H1 (cell line): ENCODE data around the gene ATG4C. TPM values are rescaled to one million over a fixed set of nuclear protein-coding genes. Genes with fewer than 3 reads are reported as not detected.

Source experiments
- CTCF ChIA-PET: fragments of 300-600 bp; sonication (Branson Sonifier 250); formaldehyde crosslinking; loops from one replicate; lab custom pipeline; 2021; ENCODE audit not compliant: partially characterized antibody; lab: Charles Lee
- POLR2A ChIA-PET: fragments of 300-600 bp; sonication (Branson Sonifier 250); formaldehyde crosslinking; loops from one replicate; lab custom pipeline; 2021; ENCODE audit warnings: inconsistent platforms; ENCODE audit not compliant: partially characterized antibody; lab: Charles Lee
- DNase-seq, 2 experiments: peaks; one replicate each; pipeline versions ENCODE4 v3.0.0 to v3.0.0-alpha.2; 2010 to 2022; ENCODE audit warnings: low spot score in 2 of 2, low read depth in 1 of 2, mixed read lengths in 1 of 2
- FAIRE-seq: peaks from 2 replicates; lab custom pipeline; 2011; peaks lifted over from hg19 to GRCh38; lab: Jason Lieb, UNC
- H2AFZ ChIP-seq: 2 replicates; pipeline ENCODE4 v1.8.1; 2012; ENCODE audit warnings: low read length, inconsistent platforms
- H2AK5ac ChIP-seq: 2 replicates; pipeline ENCODE4 v1.6.1; 2013; ENCODE audit warnings: low read depth, low read length
- H2BK120ac ChIP-seq: replicated peaks from 2 replicates; pipeline ENCODE3; 2013; ENCODE audit warnings: low read depth, low read length, inconsistent platforms
- H2BK12ac ChIP-seq: 2 replicates; pipeline ENCODE4 v1.6.1; 2013; ENCODE audit warnings: low read depth, low read length
- H2BK15ac ChIP-seq: 2 replicates; pipeline ENCODE4 v1.6.1; 2013; ENCODE audit warnings: low read length
- H2BK20ac ChIP-seq: 2 replicates; pipeline ENCODE4 v1.6.1; 2013; ENCODE audit warnings: low read length
- H2BK5ac ChIP-seq: 2 replicates; pipeline ENCODE4 v1.6.1; 2013; ENCODE audit warnings: low read depth, low read length
- H3K14ac ChIP-seq: 2 replicates; pipeline ENCODE4 v1.6.1; 2013; ENCODE audit warnings: inconsistent platforms; ENCODE audit not compliant: insufficient read length
- H3K18ac ChIP-seq: 2 replicates; pipeline ENCODE4 v1.6.1; 2013; ENCODE audit warnings: low read length; ENCODE audit errors: extremely low read depth
- H3K23ac ChIP-seq: 2 replicates; pipeline ENCODE4 v1.6.1; 2013; ENCODE audit warnings: inconsistent platforms; ENCODE audit not compliant: insufficient read length
- H3K23me2 ChIP-seq: 2 replicates; pipeline ENCODE4 v1.6.1; 2013; ENCODE audit warnings: low read depth, low read length
- H3K27ac ChIP-seq: 2 replicates; pipeline ENCODE4 v1.6.1; 2011; ENCODE audit warnings: low read depth, low read length, inconsistent platforms
- H3K27me3 ChIP-seq, 4 experiments: replicated peaks in 1 of 4; 1 replicate in 1 of 4; 2 replicates in 3 of 4; pipeline versions ENCODE4 v1.6.1 to v1.8.1; 2011 to 2013; ENCODE audit warnings: low read length in 3 of 4, mild to moderate bottlenecking in 3 of 4, inconsistent platforms in 2 of 4, mixed read lengths in 2 of 4, moderate library complexity in 1 of 4; ENCODE audit not compliant: control insufficient read depth in 3 of 4, insufficient read depth in 3 of 4; ENCODE audit errors: extremely low read depth in 1 of 4
- H3K36me3 ChIP-seq, 4 experiments: 2 replicates each; pipeline versions ENCODE4 v1.6.1 to v1.8.1; 2011 to 2013; ENCODE audit warnings: mild to moderate bottlenecking in 4 of 4, low read length in 3 of 4, moderate library complexity in 2 of 4, control low read depth in 1 of 4, inconsistent platforms in 1 of 4; ENCODE audit not compliant: insufficient read depth in 4 of 4, control insufficient read depth in 2 of 4
- H3K4ac ChIP-seq: replicated peaks from 2 replicates; pipeline ENCODE3; 2013; ENCODE audit warnings: low read length, low read depth, mixed read lengths, inconsistent platforms; ENCODE audit not compliant: insufficient read length
- H3K4me1 ChIP-seq, 4 experiments: replicated peaks in 1 of 4; 1 replicate in 1 of 4; 2 replicates in 3 of 4; pipeline versions ENCODE4 v1.6.1 to v1.8.1; 2011 to 2013; ENCODE audit warnings: low read length in 3 of 4, inconsistent platforms in 2 of 4, mixed read lengths in 1 of 4; ENCODE audit not compliant: insufficient read depth in 4 of 4, control insufficient read depth in 3 of 4
- H3K4me2 ChIP-seq, 2 experiments: 2 replicates each; pipeline versions ENCODE4 v1.6.1 to v1.8.1; 2011 to 2013; ENCODE audit warnings: low read depth in 2 of 2, low read length in 2 of 2, control low read depth in 1 of 2, inconsistent platforms in 1 of 2, mild to moderate bottlenecking in 1 of 2; ENCODE audit not compliant: insufficient read depth in 1 of 2
- H3K4me3 ChIP-seq, 4 experiments: fragments of 200-600, 300-600 bp in 1 of 4; sonication (generic), shearing (Covaris generic), sonication (Bioruptor Twin) in 1 of 4; 2 replicates each; pipeline versions ENCODE4 v1.5.1 to v1.8.1; 2011 to 2016; ENCODE audit warnings: low read length in 4 of 4, low read depth in 3 of 4, control low read depth in 2 of 4, inconsistent platforms in 2 of 4, mild to moderate bottlenecking in 2 of 4, mixed read lengths in 1 of 4, moderate library complexity in 1 of 4; ENCODE audit not compliant: insufficient read depth in 2 of 4; ENCODE audit errors: extremely low read depth in 1 of 4
- H3K56ac ChIP-seq: replicated peaks from 2 replicates; pipeline ENCODE3; 2013; ENCODE audit warnings: low read depth, mild to moderate bottlenecking, mixed read lengths, low read length, inconsistent platforms; ENCODE audit not compliant: insufficient read length
- H3K79me1 ChIP-seq: 2 replicates; pipeline ENCODE4 v1.6.1; 2013; ENCODE audit warnings: low read depth, low read length, control low read depth
- H3K79me2 ChIP-seq, 2 experiments: 2 replicates each; pipeline versions ENCODE4 v1.6.1 to v1.8.1; 2012 to 2013; ENCODE audit warnings: low read length in 2 of 2, mild to moderate bottlenecking in 2 of 2, inconsistent platforms in 1 of 2; ENCODE audit not compliant: insufficient read depth in 2 of 2, control insufficient read depth in 1 of 2
- H3K9ac ChIP-seq, 4 experiments: replicated peaks in 1 of 4; 1 replicate in 1 of 4; 2 replicates in 3 of 4; pipeline versions ENCODE4 v1.6.1 to v1.8.1; 2011 to 2013; ENCODE audit warnings: low read depth in 3 of 4, low read length in 3 of 4, control low read depth in 2 of 4, mild to moderate bottlenecking in 2 of 4, moderate library complexity in 2 of 4, inconsistent platforms in 1 of 4; ENCODE audit errors: extremely low read depth in 1 of 4
- H3K9me3 ChIP-seq, 2 experiments: 2 replicates each; pipeline versions ENCODE4 v1.6.1 to v1.8.1; 2012 to 2013; ENCODE audit warnings: mild to moderate bottlenecking in 2 of 2, moderate library complexity in 2 of 2, control low read depth in 1 of 2, inconsistent platforms in 1 of 2, low read depth in 1 of 2, low read length in 1 of 2, mixed read lengths in 1 of 2; ENCODE audit not compliant: insufficient read depth in 2 of 2
- H4K20me1 ChIP-seq, 2 experiments: replicated peaks in 1 of 2; 2 replicates each; pipeline versions ENCODE3 to v1.8.1; 2011 to 2013; ENCODE audit warnings: inconsistent platforms in 2 of 2, low read length in 2 of 2, mild to moderate bottlenecking in 1 of 2; ENCODE audit not compliant: insufficient read depth in 2 of 2, control insufficient read depth in 1 of 2
- H4K5ac ChIP-seq: 2 replicates; pipeline ENCODE4 v1.6.1; 2013; ENCODE audit warnings: low read length, low read depth, mixed read lengths, inconsistent platforms; ENCODE audit not compliant: insufficient read length
- H4K8ac ChIP-seq: 2 replicates; pipeline ENCODE4 v1.8.0; 2013; ENCODE audit warnings: mild to moderate bottlenecking, moderate library complexity, low read length, inconsistent platforms; ENCODE audit not compliant: insufficient read depth; ENCODE audit errors: extremely low read depth
- H4K91ac ChIP-seq: replicated peaks from 2 replicates; pipeline ENCODE3; 2013; ENCODE audit warnings: low read length, mixed read lengths, inconsistent platforms; ENCODE audit not compliant: insufficient read length
- ATF2 ChIP-seq: IDR thresholded peaks from 2 replicates; pipeline ENCODE4 v1.6.1; 2012; ENCODE audit warnings: low read length, inconsistent platforms
- CBX5 ChIP-seq: fragments of 300-800, 300-1000 bp; sonication (generic); IDR thresholded peaks from 2 replicates; pipeline ENCODE4 v1.7.1; 2016; ENCODE audit warnings: antibody characterized with exemption, low read length, low read depth
- GTF2F1 ChIP-seq: IDR thresholded peaks from 2 replicates; pipeline ENCODE4 v1.6.1; 2012; ENCODE audit warnings: low read depth, low read length, improper control_type of control experiment, borderline replicate concordance
- HDAC6 ChIP-seq: IDR thresholded peaks from one replicate; pipeline ENCODE4 v1.7.1; 2012; ENCODE audit warnings: low read depth, mild to moderate bottlenecking, inconsistent platforms, low read length, moderate library complexity
- JUND ChIP-seq: IDR thresholded peaks from 2 replicates; pipeline ENCODE4 v1.6.1; 2011; ENCODE audit warnings: mild to moderate bottlenecking, improper control_type of control experiment, low read length
- KDM5A ChIP-seq: fragments of 200-600 bp; IDR thresholded peaks from 2 replicates; pipeline ENCODE4 v1.7.1; 2012; ENCODE audit warnings: mild to moderate bottlenecking, low read length, inconsistent platforms, mixed read lengths
- PHF8 ChIP-seq: fragments of 200-600 bp; sonication (generic); conservative IDR thresholded peaks from 2 replicates; pipeline ENCODE4 v1.7.1; 2012; ENCODE audit warnings: low read depth, mild to moderate bottlenecking, inconsistent platforms, low read length, moderate library complexity
- POU5F1 ChIP-seq: IDR thresholded peaks from 2 replicates; pipeline ENCODE4 v1.6.1; 2011; ENCODE audit warnings: low read depth, mild to moderate bottlenecking, low read length, moderate library complexity
- RBBP5 ChIP-seq: IDR thresholded peaks from 2 replicates; pipeline ENCODE4 v1.7.1; 2012; ENCODE audit warnings: low read depth, mild to moderate bottlenecking, inconsistent platforms, low read length, moderate library complexity, borderline replicate concordance
- RXRA ChIP-seq: IDR thresholded peaks from 2 replicates; pipeline ENCODE4 v1.6.1; 2011; ENCODE audit warnings: low read depth, mild to moderate bottlenecking, low read length, moderate library complexity; ENCODE audit not compliant: insufficient read depth
- SAP30 ChIP-seq: fragments of 300-600 bp; sonication (generic); IDR thresholded peaks from 2 replicates; pipeline ENCODE4 v1.7.1; 2012; ENCODE audit warnings: low read length, moderate library complexity, mild to moderate bottlenecking, inconsistent platforms; ENCODE audit not compliant: insufficient read depth, insufficient replicate concordance
- SIRT6 ChIP-seq: IDR thresholded peaks from one replicate; pipeline ENCODE4 v1.7.1; 2012; ENCODE audit warnings: low read length, inconsistent platforms
- SUZ12 ChIP-seq: fragments of 200-600 bp; sonication (generic); IDR thresholded peaks from 2 replicates; pipeline ENCODE4 v1.6.1; 2012; ENCODE audit warnings: mild to moderate bottlenecking, inconsistent platforms, low read length, moderate library complexity, mixed read lengths
- WGBS, 2 experiments: shearing (Covaris generic) in 1 of 2; methylation state at CpG; one replicate each; pipeline versions ENCODE4 v1.1.6 to v1.1.7; 2013 to 2015; ENCODE audit warnings: low lambda C conversion rate in 2 of 2, mixed read lengths in 2 of 2, inconsistent platforms in 1 of 2, low coverage in 1 of 2, missing lambda C conversion rate in 1 of 2; ENCODE audit not compliant: insufficient replicate concordance in 2 of 2, insufficient coverage in 1 of 2, insufficient read length in 1 of 2; ENCODE audit errors: extremely low coverage in 1 of 2, missing lambda C conversion rate in 1 of 2; 5-methylcytosine and 5-hydroxymethylcytosine counted together
- polyA plus RNA-seq, 7 experiments: library from polyadenylated mRNA; depleted of rRNA in 3 of 7; stranded (reverse) in 5 of 7; unstranded in 2 of 7; fragments of >200 nt in 5 of 7; fragments of 200-250 nt in 2 of 7; gene quantifications; 1 replicate in 5 of 7; 2 replicates in 1 of 7; 4 replicates in 1 of 7; pipeline versions ENCODE4 v1.2.1 to v1.2.3, GENCODE V29; 2011 to 2013; ENCODE audit warnings: missing spikeins in 2 of 7, mixed read lengths in 2 of 7
- total RNA-seq: library from RNA; stranded (reverse); fragmentation: NEBNext Ultra II Directional; extraction: Animal tissue kit (Norgen Biotek cat#: 25700); gene quantifications from 2 replicates; pipeline ENCODE4 v1.2.1, GENCODE V29; 2021

The ATG4C gene
- total and polyA plus RNA-seq, 2 of the 8 experiments (the other 6 are each of a cell fraction or from before 2014, with no cell fraction given), result 5.1 to 22.2 TPM

- Histone ChIP-seq H3K9ac (no peak overlapping the region), H3K27ac (no peak overlapping the region), H2BK20ac (no peak overlapping the region), H3K14ac (no peak overlapping the region), H3K36me3 (no peaks in the 10 kb centered on the region; a peak in 1 of 8 replicates), H3K4ac (no peak overlapping the region), H3K23ac (no peak overlapping the region), H4K20me1 (no peaks in the 10 kb centered on the region), H2BK120ac (no peak overlapping the region), H4K5ac (no peak overlapping the region), H2BK12ac (no peak overlapping the region), H3K79me2 (no peaks in the 10 kb centered on the region), H3K18ac (no peak overlapping the region), H3K79me1 (no peaks in the 10 kb centered on the region), H2AFZ (no peak overlapping the region), H3K23me2 (no peaks in the 10 kb centered on the region), H3K4me1 (no peaks in the 10 kb centered on the region), H4K8ac (no peak overlapping the region), H3K9me3 (no peaks in the 10 kb centered on the region), H3K4me2 (no peak overlapping the region), H2BK5ac (no peak overlapping the region), H2BK15ac (no peak overlapping the region), H3K56ac (no peak overlapping the region), H3K27me3 (peaks cover 0 to 1% (median 0%) of the 10 kb centered on the region in 4 experiments; a peak in 1 of 7 replicates), H4K91ac (no peak overlapping the region), H2AK5ac (no peak overlapping the region), H3K4me3 (no peak overlapping the region)
- CTCF ChIA-PET, result interaction anchor here (1.8 kb wide), 1 partner anchor 18 kb away, joined by 5 read pairs; no protein-coding TSS in a partner anchor
- POLR2A ChIA-PET, result no interaction called here
- no peak for FAIRE-seq
- no peak for DNase-seq
- WGBS, 2 experiments, result 89% methylated on average over 4 of the region's 4 CpGs; no CpG with 5 or more reads in 1 of the 2 experiments
- TF ChIP-seq RBBP5 (no peak), POU5F1 (no peak), RXRA (no peak), HDAC6 (no peak), JUND (no peak), ATF2 (no peak), GTF2F1 (no peak), SAP30 (no peak), CBX5 (no peak), PHF8 (no peak), SUZ12 (no peak), KDM5A (no peak), SIRT6 (no peak)
These were observed 39.6 kb downstream of the ATG4C start for GRCh38 chr1:62823556-62823955.
